Measurements from ENCODE around the gene ATP8A1.

DNA sequence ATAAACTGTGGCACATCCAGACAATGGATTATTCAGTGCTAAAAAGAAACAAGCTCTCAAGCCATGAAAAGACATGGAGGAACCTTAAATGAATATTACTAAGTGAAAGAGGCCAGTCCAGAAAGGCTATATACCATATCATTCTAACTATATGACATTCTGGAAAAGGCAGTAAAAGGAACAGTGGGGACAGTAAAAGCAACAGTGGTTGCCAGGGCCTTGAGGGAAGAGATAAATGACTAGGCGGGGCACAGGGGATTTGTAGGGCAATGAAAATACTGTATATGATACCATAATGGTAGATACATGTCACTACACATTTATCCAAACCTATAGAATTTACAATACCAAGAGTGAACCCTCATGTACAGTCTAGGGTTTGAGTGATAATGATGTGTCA is 115.3 kb downstream of the ATP8A1 start:
- TF ChIP-seq, protein P1, sequence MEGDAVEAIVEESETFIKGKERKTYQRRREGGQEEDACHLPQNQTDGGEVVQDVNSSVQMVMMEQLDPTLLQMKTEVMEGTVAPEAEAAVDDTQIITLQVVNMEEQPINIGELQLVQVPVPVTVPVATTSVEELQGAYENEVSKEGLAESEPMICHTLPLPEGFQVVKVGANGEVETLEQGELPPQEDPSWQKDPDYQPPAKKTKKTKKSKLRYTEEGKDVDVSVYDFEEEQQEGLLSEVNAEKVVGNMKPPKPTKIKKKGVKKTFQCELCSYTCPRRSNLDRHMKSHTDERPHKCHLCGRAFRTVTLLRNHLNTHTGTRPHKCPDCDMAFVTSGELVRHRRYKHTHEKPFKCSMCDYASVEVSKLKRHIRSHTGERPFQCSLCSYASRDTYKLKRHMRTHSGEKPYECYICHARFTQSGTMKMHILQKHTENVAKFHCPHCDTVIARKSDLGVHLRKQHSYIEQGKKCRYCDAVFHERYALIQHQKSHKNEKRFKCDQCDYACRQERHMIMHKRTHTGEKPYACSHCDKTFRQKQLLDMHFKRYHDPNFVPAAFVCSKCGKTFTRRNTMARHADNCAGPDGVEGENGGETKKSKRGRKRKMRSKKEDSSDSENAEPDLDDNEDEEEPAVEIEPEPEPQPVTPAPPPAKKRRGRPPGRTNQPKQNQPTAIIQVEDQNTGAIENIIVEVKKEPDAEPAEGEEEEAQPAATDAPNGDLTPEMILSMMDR (conservative IDR thresholded peaks at IDR 0.05) = no peak
- no peak for TF ChIP-seq ZFX (IDR thresholded peaks at IDR 0.05)
